Endodermal cell (in vitro differentiated cells): Measurements from ENCODE around the gene HSD11B2. TPM values are rescaled to one million over a fixed set of nuclear protein-coding genes. Genes with fewer than 3 reads are reported as not detected.

ENCODE experiments used
- DNase-seq: peaks from one replicate; pipeline ENCODE4 v3.0.0-alpha.2; 2017
- H3K27ac ChIP-seq: 2 replicates; pipeline ENCODE4 v1.5.1; 2013; ENCODE audit warnings: mild to moderate bottlenecking, low read depth, low read length, moderate library complexity
- H3K27me3 ChIP-seq: 2 replicates; pipeline ENCODE4 v1.6.1; 2013; ENCODE audit warnings: mild to moderate bottlenecking, low read length, moderate library complexity; ENCODE audit not compliant: insufficient read depth, control insufficient read depth, poor library complexity, severe bottlenecking
- H3K36me3 ChIP-seq: 2 replicates; pipeline ENCODE4 v1.7.0; 2013; ENCODE audit warnings: mild to moderate bottlenecking, low read length, moderate library complexity; ENCODE audit not compliant: control insufficient read depth, insufficient read depth
- H3K4me1 ChIP-seq: one replicate; pipeline ENCODE4 v1.7.0; 2013; ENCODE audit warnings: low read length; ENCODE audit not compliant: control insufficient read depth, insufficient read depth
- H3K4me3 ChIP-seq: 2 replicates; pipeline ENCODE4 v1.5.1; 2013; ENCODE audit warnings: mild to moderate bottlenecking, low read length, moderate library complexity
- H3K9ac ChIP-seq: 2 replicates; pipeline ENCODE4 v1.6.1; 2013; ENCODE audit warnings: mild to moderate bottlenecking, low read length, moderate library complexity; ENCODE audit not compliant: poor library complexity, severe bottlenecking; ENCODE audit errors: extremely low read depth
- H3K9me3 ChIP-seq: 2 replicates; pipeline ENCODE4 v1.6.1; 2013; ENCODE audit warnings: mild to moderate bottlenecking, low read length, moderate library complexity; ENCODE audit not compliant: control insufficient read depth
- H3K27ac Mint-ChIP-seq: 2 replicates; pipeline ENCODE4 v1.8.0; 2020; ENCODE audit warnings: mixed read lengths
- H3K27me3 Mint-ChIP-seq: 2 replicates; pipeline ENCODE4 v1.8.0; 2021; ENCODE audit warnings: mild to moderate bottlenecking, mixed read lengths; ENCODE audit not compliant: insufficient read depth
- H3K36me3 Mint-ChIP-seq: 2 replicates; pipeline ENCODE4 v1.8.0; 2020; ENCODE audit warnings: low read depth, mixed read lengths
- H3K4me1 Mint-ChIP-seq: 2 replicates; pipeline ENCODE4 v1.8.0; 2020; ENCODE audit warnings: mixed read lengths
- H3K4me3 Mint-ChIP-seq: 2 replicates; pipeline ENCODE4 v1.8.0; 2020; ENCODE audit warnings: mild to moderate bottlenecking, moderate library complexity, mixed read lengths
- H3K9me3 Mint-ChIP-seq: 2 replicates; pipeline ENCODE4 v1.8.0; 2020; ENCODE audit warnings: mild to moderate bottlenecking, mixed read lengths
- CTCF ChIP-seq: fragments of 200-600 bp; sonication (generic); conservative IDR thresholded peaks from 2 replicates; pipeline ENCODE4 v1.5.0; 2021; ENCODE audit warnings: antibody characterized with exemption, mild to moderate bottlenecking
- WGBS, 2 experiments: methylation state at CpG; one replicate each; pipeline versions ENCODE4 v1.1.5 to v1.1.7; 2013; ENCODE audit warnings: missing lambda C conversion rate in 2 of 2, mixed read lengths in 1 of 2; ENCODE audit not compliant: insufficient coverage in 1 of 2, insufficient read length in 1 of 2; 5-methylcytosine and 5-hydroxymethylcytosine counted together
- long read RNA-seq, 4 experiments: library from polyadenylated mRNA in 2 of 4; library from RNA in 1 of 4; library from capped mRNA in 1 of 4; stranded (forward) in 3 of 4; unstranded in 1 of 4; transcript quantifications; one replicate each; pipeline ENCODE4 v2.0.0, GENCODE V29; 2020 to 2021; ENCODE audit warnings: inconsistent platforms in 1 of 4
- polyA plus RNA-seq, 2 experiments: library from polyadenylated mRNA; stranded (reverse); fragments of 50-300 nt; gene quantifications; one replicate each; pipeline ENCODE4 v1.2.3, GENCODE V29; 2013
- total RNA-seq, 2 donors: library from RNA; stranded (reverse); fragmentation: NEBNext Ultra II Directional in 1 of 2; extraction: Animal tissue kit (Norgen Biotek cat#: 25700) in 1 of 2; gene quantifications; 2 replicates in 1 of 2; 3 replicates in 1 of 2; pipeline ENCODE4 v1.2.1, GENCODE V29; 2021

Gene HSD11B2
- 10 to 100 TPM; 10.4 to 14.7 TPM for total RNA-seq
- polyA plus RNA-seq (2013, experiment 1 of 2) = 11.9 TPM
- polyA plus RNA-seq (2013, experiment 2 of 2) = 8.4 TPM
- long read RNA-seq, experiment 1, transcript HSD11B2-201 (5 exons, 1,900 nt) = major isoform, 6 of 16 reads
- long read RNA-seq, experiment 1, partial matches to known transcripts = 3 of 16 reads
- long read RNA-seq, experiment 1, other reads (novel, unspliced or antisense) = 7 of 16 reads
- long read RNA-seq, experiment 2, transcript HSD11B2-201 (5 exons, 1,900 nt) = major isoform, 22 of 25 reads
- long read RNA-seq, experiment 2, partial matches to known transcripts = 1 of 25 reads
- long read RNA-seq, experiment 2, other reads (novel, unspliced or antisense) = 2 of 25 reads
- long read RNA-seq, experiment 3, partial matches to known transcripts = 0 of 9 reads
- long read RNA-seq, experiment 3, other reads (novel, unspliced or antisense) = 5 of 9 reads
- long read RNA-seq, experiment 4, partial matches to known transcripts = 0 of 3 reads
- long read RNA-seq, experiment 4, other reads (novel, unspliced or antisense) = 3 of 3 reads

GRCh38 chr16:67430977-67431774 lies at the start of gene HSD11B2:
Gene HSD11B2, plus strand, starts transcription at chr16:67431121. Its CDS starts 128 bp downstream, at chr16:67431249.
- peak; percentile 17 for TF ChIP-seq CTCF
- Mint-ChIP-seq H3K4me3 (peak within 1 kb of the TSS; percentile 63), H3K4me1 (peaks cover 26% of the 10 kb centered on the region), H3K36me3 (no peaks in the 10 kb centered on the region), H3K27me3 (peaks cover 33% of the 10 kb centered on the region), H3K27ac (no peak within 1 kb of the TSS), H3K9me3 (no peaks in the 10 kb centered on the region)
- H3K4me1 ChIP-seq = peaks cover 3% of the 10 kb centered on the region
- no peaks in the 10 kb centered on the region for H3K9me3 ChIP-seq
- peak within 1 kb of the TSS; percentile 83 for H3K27ac ChIP-seq
- 1 to 7% methylated on average over 3 to 78 of the region's 87 CpGs for WGBS, 2 experiments
- peak within 1 kb of the TSS; percentile 69 for H3K9ac ChIP-seq
- peak; percentile 90 for DNase-seq
- H3K4me3 ChIP-seq = peak within 1 kb of the TSS; percentile 85
- H3K36me3 ChIP-seq = no peaks in the 10 kb centered on the region
- peaks cover 24% of the 10 kb centered on the region for H3K27me3 ChIP-seq

DNA sequence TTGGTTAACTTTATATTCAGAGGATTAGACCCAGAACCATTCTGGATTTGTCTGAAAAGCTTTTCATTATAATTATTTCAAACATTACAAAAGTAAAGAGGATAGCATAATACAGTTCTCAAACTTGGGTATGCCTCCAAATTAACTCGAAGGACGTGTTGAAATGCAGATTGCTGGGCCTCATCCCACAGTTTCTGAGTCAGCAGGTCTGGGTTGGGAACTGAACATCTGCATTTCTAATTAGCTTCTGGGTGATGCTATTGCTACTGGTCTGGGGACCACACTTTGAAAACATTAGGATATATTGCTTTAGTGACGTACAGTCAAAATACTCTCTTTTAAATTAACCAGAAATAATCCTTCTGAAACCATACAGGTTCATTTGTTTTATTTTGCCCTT lies 47.6 kb upstream of the HSD11B2 start:
- Mint-ChIP-seq H3K4me3 (no peak overlapping the region), H3K36me3 (no peaks in the 10 kb centered on the region), H3K27ac (no peak overlapping the region), H3K9me3 (no peaks in the 10 kb centered on the region), H3K27me3 (peaks cover 23% of the 10 kb centered on the region), H3K4me1 (no peaks in the 10 kb centered on the region)
- Histone ChIP-seq H3K4me3 (no peak overlapping the region), H3K27me3 (no peaks in the 10 kb centered on the region), H3K36me3 (no peaks in the 10 kb centered on the region), H3K4me1 (no peaks in the 10 kb centered on the region), H3K9ac (no peak overlapping the region), H3K27ac (no peak overlapping the region), H3K9me3 (no peaks in the 10 kb centered on the region)
- 87 to 88% methylated on average over 2 to 3 of the region's 3 CpGs for WGBS, 2 experiments
- TF ChIP-seq CTCF = no peak
- no peak for DNase-seq

GRCh38 chr16:67384778-67385510 lies 46.0 kb upstream of the HSD11B2 start:
- no peaks in the 10 kb centered on the region for H3K4me1 ChIP-seq
- H3K9me3 ChIP-seq = no peaks in the 10 kb centered on the region
- H3K4me3 ChIP-seq = no peak overlapping the region
- Mint-ChIP-seq H3K4me1 (no peaks in the 10 kb centered on the region), H3K36me3 (no peaks in the 10 kb centered on the region), H3K27ac (no peak overlapping the region), H3K9me3 (no peaks in the 10 kb centered on the region), H3K4me3 (no peak overlapping the region), H3K27me3 (peaks cover 25% of the 10 kb centered on the region)
- WGBS, 2 experiments = 89 to 96% methylated on average over 6 to 7 of the region's 8 CpGs
- DNase-seq = no peak
- H3K9ac ChIP-seq = no peak overlapping the region
- no peak overlapping the region for H3K27ac ChIP-seq
- no peaks in the 10 kb centered on the region for H3K36me3 ChIP-seq
- H3K27me3 ChIP-seq = no peaks in the 10 kb centered on the region
- TF ChIP-seq CTCF = no peak
